CMK (cell line): ENCODE data around the gene RHCE.
"Not testable (repeated sequence)": the region's sequence is repeated elsewhere in the genome, so short reads cannot be mapped to it uniquely, and the experiment has no call there.

Experiments
- DNase-seq: peaks from one replicate; pipeline ENCODE4 v3.0.0-alpha.2; 2010; ENCODE audit warnings: low read depth

Gene RHCE

DNA sequence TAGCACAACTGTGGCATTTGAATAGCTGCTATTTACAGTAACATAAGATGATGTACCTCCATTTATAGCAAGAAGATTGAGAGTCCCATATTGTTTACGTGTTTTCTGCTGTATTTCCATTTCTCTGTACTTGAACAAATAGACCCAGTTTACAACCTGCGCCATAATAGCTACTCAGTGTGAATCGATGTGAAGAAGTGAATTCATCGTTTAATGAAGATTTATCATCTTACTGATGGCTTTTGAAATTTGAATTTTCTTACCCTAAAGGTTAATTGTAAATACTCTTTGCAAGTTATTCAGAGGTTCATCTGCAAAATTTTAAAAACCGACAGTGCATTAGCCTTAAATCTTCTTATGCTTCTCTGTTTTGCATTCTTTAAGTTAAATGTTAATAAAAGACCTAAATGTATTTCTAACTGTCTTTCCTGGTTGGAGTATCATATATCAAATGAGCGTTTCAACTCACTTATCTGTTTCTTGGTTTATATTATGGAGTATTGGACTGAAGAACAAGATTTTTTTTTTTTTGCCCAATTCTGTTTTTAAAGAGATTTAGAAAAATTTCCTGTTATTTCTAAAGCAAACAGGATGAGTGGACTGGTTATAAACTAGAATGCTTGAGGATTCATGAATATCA, 12.2 kb upstream of the RHCE start:
- DNase-seq = no peak

DNA sequence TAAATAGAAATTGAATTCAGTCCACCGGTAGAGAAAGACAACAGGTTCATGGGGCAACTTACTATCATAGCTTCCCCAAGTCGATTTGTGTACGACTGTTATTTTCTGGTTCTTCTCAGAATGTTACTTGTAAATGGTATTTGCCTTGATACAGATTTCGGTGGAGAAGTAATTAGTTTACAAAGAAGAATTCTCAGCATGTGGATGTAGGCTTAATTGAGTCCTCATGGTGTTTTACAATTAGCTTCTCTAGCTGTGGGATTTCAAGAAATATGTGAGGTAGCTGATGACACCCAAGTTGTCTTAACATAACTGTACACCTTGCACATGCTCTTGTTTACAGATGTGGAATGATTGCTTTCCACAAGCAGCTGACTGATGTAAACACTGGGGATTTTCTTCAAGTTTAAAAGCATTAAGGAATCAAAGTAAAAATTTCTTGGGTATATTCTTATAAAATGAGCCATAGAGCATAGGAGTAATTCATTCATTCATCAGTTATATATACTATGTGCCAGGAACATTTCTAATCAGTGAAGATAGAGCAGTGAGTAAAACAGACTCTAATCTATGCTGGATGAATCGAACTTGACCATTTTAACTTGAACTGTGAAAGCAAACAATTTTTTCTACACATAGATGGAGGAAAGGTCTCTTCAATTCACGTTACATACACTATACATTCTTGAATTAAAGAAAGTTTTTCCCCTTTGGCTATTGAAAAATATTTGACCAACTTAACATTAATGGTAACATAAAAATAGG, 11.5 kb upstream of the RHCE start:
- DNase-seq = no peak

DNA sequence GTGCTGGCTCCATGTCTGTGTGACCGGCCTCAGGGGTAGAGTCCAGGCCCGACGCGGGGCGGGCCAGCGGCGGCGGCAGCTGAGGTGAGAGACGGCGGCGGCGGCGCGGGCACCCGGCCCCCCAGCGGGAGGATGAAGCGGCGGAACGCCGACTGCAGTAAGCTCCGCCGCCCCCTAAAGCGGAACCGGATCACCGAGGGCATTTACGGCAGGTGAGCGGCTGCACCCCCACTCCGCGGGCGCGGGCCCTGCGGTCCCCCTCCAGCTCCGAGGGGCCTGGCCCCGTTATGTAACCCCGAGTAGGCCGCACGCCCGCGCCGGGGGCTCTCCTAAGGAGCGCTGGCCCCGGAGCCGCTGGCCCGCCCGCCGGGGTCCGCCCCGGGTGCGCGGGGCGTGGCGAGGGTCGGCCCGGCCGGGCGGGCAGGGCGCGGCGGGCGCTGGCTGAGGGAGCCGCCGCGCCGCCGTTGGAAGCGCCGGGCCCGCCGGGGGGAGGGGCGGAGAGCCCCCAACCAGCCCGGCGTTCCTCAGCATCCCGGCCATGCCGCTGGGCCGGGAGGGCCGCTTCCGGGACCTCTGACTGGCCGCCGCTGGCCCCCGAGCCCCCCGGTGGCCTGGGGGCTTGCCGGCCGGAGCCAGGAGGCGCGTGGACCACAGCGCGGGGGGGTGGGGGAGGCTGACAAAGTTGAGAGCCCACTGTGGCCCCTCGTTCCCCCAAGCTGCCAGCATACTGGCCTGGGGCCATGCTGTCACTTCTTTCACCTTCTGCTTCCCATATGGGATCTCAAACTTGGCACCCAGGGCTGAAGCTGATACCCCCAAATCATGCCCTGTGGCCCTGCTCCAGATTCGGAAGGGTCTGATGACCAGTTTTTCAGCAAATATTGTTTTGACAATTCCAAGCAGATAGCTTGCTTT, 10.6 kb upstream of the RHCE start:
- DNase-seq = peak; percentile 65

DNA sequence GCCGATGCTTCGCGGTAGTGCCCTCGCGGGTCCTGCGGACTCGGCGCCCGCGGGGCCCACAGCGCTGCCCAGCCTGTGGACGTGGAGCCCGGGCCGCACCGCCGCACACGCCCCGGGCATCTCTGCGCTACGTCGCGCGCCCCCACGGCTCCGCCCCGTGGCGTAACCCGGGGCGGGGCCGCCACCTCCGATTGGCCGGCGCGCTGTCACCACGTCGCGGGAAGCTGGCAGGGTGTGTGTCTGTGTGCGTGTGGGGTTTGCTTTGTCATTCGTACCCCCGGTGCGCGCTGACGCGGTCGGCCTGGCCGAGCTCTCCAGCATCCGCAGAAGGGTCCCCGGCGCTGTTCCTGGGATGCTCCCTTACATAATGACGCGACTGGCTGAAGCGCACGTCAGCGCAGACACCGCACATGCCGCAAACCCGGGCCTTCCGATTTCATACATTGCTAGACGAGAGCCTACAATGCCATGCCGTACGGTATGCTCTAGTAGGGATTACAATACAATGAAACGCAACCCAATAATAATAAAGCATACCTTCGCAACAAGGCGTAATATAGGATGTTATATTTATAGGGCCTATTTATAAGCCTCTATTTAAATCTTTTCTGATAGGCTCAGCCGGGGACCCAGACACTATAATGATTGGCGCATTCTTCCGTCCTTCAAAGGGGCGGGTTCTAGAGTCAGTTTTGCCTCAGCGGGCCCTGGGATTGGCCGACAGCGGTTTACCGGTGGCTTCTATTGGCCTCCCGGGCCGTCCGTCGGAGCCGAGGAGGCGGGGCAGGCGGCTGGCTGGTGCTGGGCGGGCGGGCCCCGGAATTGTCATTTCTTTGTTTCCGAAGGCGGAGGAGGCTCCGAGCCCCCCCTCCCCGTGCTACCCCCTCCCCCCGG, 9.7 kb upstream of the RHCE start, which contains the start of gene MACO1:
MACO1 (plus strand) TSS at position 825 of the 894 bp plus-strand sequence. CDS start 202 bp downstream, outside the sequence.
- DNase-seq = peak; percentile 91

DNA sequence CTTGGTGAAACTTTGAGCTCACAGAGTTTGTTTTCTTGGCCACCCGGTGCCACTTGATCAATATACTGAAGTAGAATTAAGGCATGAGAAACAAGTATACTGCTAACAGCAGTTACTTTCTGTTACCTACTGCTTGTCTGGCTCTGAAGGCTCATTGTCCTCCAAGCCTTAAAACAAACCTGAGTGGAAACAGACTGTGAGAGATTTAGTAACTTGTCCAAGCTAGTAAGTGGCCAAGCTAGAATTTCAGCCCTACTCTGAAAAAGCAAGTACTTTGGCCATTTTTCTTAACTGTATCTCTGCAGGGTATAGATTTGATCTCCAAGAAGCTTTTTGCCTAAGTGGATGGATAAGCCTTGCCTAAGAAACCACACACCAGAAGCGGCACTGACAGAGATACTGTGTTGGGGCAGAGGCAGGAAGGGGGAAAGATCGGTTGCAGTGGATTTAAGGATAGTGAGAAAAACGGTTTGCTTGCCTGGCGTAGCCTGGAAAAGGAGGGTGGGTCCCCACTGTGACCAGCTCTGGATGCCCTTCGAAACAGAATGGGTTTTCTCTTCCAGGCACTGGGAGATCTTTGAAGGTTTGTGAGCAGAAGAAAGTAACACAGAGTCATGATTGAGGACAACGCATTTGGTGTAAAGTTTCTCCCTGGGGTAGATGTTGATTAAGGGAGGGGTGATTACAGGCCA, 8.0 kb upstream of the RHCE start:
- DNase-seq = peak; percentile 35

DNA sequence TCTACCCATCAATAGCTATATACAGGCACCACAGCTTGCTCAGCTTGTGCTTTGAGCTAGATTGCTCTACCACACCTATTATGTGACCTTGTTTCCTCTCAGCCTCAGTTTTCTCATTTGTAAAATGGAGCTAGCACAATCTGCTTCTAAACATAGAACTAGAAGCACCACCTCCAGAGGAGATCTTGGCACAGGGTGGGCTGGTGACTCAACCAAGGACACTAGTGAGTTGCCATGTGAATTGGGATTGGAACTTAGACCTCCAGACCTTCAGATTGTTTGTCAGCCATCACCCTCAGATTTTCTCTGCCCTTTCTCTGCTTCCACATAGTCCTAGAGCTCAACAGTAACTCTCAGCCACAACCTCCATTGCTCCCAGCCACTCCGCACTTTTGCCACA, 7.1 kb upstream of the RHCE start:
- no peak for DNase-seq

DNA sequence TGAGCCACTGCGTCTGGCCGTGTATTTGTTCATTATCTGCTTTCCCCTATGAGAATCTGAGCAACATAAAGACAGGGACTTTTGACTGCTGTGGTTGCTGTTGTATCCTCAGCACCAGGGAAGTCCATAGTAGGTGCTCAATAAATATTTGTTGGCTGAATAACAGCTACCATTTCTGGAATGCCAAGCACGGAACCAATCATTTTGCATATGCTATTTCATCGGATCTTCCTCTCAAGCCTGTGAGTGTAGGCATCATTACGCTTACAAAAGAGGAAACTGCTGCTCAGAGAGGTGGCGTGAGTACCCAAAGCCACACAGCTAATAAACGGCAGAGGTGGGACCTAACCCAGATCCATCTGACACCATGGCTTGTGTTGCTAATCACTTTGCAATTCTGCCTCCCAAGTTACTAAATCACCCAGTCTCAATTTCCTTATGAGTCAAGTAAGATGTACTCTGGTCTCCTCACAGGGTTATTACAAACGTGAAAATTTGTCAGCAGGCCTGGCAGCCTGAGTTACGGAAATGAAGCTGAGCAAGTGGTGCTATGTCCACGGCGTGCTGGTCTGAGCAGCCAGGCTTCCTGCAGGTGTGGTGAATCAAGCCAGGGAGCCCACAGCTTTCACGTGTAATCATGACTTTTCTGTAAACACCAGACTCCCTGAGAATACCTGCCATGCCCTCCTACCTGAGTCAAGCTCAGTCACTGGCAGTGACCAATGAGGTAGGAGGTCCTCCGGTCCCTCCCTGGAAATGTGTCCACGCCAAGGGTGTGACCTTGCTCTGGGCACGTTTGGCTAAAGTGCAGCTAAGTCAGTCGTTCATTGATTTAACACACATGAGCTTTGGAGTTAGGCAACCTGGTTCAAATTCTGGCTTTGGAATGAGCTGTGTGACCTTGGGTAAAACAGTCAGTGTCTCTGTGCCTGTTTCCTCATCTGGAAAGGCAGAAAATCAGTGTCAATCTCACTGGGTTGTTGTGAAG, 4.8 kb upstream of the RHCE start:
- no peak for DNase-seq

DNA sequence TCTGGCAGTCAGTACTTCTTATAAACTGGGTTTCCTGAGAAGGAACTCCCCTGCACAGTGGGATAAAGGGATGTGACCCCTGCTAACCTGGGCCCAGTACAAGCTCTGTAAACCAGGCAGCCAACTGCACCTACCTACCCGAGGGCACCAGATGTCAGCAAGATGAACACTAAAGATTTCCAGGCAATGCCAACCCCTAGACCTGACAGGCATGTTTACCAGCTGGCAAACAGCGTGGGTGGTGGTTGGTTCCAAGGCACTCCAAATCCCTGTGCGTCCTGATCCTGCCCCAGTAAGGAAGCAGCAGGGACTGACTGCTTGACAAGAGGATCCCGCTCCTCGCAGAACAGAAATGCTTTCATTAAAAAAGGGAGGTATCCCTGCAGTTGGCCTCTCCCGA, 2.6 kb upstream of the RHCE start:
- not testable (repeated sequence) for DNase-seq

DNA sequence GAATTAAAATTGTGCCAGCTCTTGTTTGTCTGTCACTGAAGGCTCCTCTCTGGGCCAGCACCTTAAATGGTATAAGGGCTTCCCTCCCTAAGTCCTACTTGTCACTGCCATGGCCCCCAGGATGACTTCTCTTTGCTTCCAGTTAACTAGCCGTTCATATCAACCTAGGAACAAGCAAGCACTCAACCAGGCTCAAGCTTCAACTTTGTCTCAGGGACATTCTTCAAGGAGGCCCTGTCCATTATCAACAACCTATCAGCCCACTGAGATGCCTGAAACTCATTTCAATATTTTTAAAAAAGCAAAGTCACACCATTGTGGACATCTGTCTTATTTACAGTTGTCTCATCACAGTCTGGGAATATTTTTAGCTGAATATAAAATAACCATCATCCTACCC, 1.3 kb downstream of the RHCE start:
- not testable (repeated sequence) for DNase-seq

DNA sequence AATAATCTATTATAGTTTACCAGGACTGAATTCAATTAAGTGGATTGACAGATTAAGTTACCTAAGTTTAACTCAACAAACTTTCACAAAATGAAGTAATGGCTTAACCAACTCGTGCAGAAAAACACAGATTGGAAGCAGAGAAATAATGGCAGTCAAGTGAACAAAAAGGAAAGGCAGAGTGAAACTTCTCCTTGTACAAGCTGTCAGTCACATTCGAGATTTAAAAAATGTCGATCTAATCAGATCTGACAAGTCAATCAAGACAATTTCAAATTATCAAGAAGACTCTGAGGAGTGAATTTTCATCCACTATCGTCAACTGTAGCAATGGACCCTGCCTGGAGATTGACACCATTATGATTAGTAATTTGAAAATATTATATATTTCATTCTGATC, 3.3 kb downstream of the RHCE start:
- not testable (repeated sequence) for DNase-seq

DNA sequence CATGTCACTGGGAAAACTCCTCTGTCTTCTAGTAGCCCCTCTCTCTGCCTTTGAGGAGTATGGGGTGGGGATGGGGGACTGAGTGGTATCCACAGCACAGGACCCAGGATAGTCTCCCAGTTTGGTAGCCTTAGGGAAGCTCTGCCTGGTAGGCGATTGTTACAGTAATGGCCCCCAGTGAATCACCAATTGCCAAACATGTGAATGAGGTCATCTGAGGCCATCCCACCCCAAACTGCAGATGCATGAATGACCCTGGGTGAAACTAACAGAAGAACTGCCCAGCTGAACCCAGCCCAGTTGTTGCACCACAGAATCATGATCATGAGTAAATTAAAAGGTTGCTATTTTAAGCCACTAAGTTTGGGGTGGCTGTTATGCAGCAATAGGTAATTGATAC, 6.0 kb downstream of the RHCE start:
- DNase-seq = not testable (repeated sequence)

DNA sequence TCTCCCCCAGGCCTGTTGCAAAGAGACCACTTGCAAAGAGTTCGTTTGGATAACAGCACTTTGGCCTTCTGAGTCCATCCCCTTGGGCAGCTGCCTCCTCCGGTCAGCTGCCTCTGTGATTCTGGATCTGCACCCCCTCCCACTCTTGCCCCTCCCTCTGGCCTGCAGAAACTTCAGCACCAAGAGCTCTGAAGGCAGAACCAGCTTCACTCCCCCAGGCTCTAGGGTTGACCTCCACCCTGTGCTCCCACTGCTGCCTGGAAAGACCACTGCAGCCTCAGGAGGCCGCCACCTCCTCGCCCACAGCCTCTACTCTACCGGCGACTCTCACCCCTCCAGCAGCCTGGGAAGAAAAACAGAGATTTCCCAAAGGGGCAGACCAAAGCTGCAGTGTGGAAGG, 6.5 kb downstream of the RHCE start:
- not testable (repeated sequence) for DNase-seq

DNA sequence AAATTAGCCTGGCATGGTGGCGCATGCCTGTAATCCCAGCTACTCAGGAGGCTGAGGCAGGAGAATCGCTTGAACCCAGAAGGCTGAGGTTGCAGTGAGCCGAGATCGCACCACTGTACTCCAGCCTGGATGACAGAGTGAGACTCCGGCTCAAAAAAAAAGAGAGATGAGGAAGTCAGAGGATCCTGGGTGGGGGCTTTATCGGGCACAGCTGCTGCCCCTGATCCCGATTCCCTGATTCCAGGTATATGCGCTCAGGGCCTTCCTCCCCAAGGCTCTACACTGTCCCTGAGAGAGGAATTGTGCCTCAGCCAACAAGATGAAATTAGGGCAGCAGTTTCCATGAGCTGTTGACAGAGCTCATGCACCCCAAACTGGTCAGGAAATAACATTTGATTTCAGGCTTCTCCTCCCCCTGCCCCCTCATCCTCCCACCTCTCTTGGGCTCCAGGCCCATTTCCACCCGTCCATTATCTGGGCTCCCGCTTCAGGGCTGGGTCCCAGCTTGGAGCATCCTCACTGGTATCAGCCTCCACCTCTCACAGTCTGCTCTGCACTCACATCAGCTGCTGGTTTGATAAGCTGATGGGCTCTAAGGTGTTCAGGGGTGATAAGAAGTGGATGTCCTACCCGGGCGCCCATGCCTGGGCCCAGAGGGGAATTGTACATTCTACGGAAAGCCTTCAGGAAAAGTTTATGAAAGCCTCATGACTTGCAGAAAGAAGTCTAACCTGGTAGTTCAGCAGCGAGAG, 7.6 kb downstream of the RHCE start:
- DNase-seq = peak; percentile 74

DNA sequence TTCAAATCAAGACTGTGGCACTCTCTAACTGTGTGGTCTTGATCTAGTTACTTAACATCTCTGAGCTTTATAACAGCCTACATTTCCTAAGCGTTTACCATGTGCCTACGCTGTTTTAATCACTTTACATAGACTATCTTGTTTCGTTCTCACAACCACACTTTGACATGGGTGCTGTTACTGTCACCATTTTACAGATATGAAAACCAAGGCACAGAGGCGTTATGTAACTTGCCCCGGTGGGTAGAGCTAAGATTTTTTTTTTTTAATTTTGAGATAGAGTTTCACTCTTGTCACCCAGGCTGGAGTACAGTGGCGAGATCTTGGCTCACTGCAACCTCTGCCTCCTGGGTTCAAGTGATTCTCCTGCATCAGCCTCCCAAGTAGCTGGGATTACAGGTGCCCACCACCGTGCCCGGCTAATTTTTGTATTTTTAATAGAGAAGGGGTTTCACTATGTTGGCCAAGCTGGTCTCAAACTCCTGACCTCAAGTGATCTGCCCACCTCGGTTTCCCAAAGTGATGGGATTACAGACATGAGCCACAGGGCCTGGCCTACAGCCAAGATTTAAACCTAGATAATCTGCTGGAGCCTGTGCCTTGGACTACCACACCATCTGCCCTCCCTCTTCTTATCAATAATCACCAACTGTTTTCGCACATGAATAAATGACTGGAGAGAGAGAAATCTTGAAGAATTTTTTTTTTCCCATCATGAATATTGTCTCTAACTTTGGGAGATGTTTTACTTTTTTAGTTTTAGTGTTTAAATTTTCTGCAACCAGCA, 10.8 kb downstream of the RHCE start:
- DNase-seq = peak; percentile 57

DNA sequence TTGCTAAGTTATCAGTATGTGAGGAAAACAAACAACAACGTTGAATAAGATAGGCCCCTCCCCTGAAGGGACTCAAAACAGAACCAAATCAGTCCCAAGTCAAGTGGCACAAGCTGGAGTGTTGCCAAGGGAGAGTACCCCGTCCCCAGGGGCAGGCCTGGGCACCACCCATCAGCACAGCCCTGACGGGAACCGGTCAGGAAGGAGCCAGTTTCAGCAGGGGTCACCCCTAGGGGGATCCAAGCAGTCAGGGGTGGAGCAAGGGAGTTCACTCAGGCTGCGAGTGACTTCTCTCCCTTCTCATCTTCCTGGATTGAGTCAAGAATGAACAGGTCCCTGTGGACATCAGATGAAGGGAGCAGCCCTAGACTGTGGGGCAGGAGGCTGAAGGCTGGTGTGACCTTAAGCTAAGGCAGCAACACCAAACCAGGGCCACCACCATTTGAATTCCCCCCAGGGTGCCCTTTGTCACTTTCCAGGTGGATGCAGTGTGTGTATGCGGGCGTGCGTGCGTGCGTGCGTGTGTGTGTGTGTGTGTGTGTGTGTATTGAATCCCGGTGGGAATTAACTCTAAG, 14.8 kb downstream of the RHCE start:
- not testable (repeated sequence) for DNase-seq

DNA sequence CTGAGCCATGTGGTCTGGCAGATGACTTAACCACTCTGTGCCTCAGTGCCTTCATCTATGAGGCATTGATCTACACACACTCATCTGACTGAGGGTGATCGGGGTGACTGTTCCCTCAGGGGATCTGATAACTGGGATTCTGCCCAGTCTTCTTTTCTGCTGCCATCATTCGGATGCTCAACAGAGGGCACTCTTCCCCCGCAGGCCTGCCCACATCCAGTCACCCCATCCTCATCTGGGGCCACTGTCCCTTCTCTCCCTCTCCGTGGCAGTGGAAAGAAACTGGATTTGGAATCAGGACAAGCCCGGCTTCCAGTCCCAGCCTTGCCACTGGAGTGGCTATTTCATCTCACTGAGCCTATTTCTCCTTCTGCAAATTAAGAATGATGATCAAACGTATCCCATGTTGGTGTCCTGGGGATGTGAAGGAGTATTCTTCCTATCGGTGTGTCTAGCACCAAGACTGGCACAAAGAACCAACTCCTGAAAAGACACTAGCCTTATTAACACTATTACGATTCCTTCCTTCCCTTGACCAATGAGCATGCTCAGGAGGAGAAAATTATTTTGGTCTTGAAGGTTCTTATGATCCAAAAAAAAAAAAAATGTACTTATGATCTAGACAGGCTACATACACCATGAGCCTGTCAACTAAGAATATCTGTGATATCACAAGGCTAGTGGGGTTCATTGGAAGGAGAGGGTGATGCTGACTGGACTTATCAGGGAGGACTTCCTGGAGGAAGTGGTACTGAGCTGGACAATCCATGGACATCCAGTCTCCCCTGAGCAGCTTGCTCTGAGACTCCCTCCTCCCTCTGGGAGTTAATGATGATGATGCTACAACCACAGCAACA, 17.4 kb downstream of the RHCE start:
- not testable (repeated sequence) for DNase-seq

DNA sequence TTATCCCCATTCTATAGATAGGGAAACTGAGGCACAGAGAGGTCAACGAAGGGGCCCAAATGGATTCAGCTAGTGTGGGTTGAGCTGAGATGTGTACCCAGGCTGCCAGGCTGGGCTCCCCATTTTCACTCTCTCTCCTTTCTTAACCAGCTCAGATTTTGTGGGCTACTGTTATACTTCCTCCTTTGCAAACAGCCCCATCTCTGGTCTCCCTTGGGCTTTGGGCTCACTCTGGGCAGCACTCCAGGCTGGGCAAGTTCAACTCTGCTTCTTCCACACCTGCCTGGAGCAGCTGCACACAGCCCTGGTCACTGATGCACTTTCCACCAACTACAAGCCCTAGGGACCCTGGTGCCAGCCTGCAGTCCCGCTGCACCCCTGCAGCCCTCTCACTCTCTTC, 22.5 kb downstream of the RHCE start:
- not testable (repeated sequence) for DNase-seq
